ENCODE results near the gene PRR7.

PRR7 gene

GRCh38 chr5:177437623-177438022 lies 9.0 kb upstream of the PRR7 start:
- no peak for DNase-seq (ENCODE audit: low spot score)

GRCh38 chr5:177438468-177438867 lies 8.1 kb upstream of the PRR7 start:
- DNase-seq (ENCODE audit: low spot score): no peak

GRCh38 chr5:177439518-177440053 lies 7.0 kb upstream of the PRR7 start:
- no peak for DNase-seq (ENCODE audit: low spot score)

GRCh38 chr5:177440211-177440989 lies 6.2 kb upstream of the PRR7 start:
- no peak for DNase-seq (ENCODE audit: low spot score)

GRCh38 chr5:177440990-177441780 lies 5.4 kb upstream of the PRR7 start:
- DNase-seq (ENCODE audit: low spot score): no peak

GRCh38 chr5:177442066-177442826 lies 4.4 kb upstream of the PRR7 start:
- no peak for DNase-seq (ENCODE audit: low spot score)

- no peak for DNase-seq (ENCODE audit: low spot score)
Measured at GRCh38 chr5:177443144-177443983, 3.2 kb upstream of the PRR7 start.

- DNase-seq (ENCODE audit: low spot score): no peak
Measured at GRCh38 chr5:177444106-177445051, 2.2 kb upstream of the PRR7 start.

GRCh38 chr5:177445052-177445916 lies 1.3 kb upstream of the PRR7 start:
- no peak for DNase-seq (ENCODE audit: low spot score)

- DNase-seq (ENCODE audit: low spot score): no peak
Measured at GRCh38 chr5:177445917-177446199, 756 bp upstream of the PRR7 start.

- peak; percentile 59 for DNase-seq (ENCODE audit: low spot score)
Measured at GRCh38 chr5:177447066-177447610, 524 bp downstream of the PRR7 start.

GRCh38 chr5:177447611-177448243 lies 1.1 kb downstream of the PRR7 start:
- DNase-seq (ENCODE audit: low spot score): peak; percentile 59

GRCh38 chr5:177448244-177448950 lies 1.8 kb downstream of the PRR7 start:
- no peak for DNase-seq (ENCODE audit: low spot score)

- DNase-seq (ENCODE audit: low spot score): no peak
Measured at GRCh38 chr5:177449140-177450061, 2.8 kb downstream of the PRR7 start.

- no peak for DNase-seq (ENCODE audit: low spot score)
Measured at GRCh38 chr5:177450667-177451424, 4.2 kb downstream of the PRR7 start.
